ENCODE data around the gene ALKBH4. TPM values are rescaled to one million over a fixed set of nuclear protein-coding genes. Genes with fewer than 3 reads are reported as not detected.

ALKBH4 gene
- polyA plus RNA-seq, 1 donor from 2014 or later = 27.2 TPM

DNA sequence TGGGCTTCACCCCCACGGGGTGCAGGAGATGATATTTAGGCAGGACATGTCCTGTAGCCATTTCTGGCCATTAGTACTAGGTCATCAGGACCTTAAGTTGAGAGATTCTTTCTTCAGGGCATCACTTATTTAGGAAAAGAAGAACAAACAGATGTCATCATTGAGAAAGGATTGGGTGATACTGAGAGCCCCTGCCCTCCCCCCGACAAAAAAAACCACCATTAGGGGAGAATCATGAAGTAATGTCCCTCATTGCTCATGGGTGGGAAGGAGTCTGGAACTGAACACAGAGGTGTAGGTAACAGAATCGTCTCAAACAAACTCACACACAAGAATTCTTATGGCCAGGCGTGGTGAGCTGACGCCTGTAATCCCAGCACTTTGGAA lies 37.7 kb downstream of the ALKBH4 start:
- Histone ChIP-seq H3K9me3 (ENCODE audit: low read length) (no peaks in the 10 kb centered on the region), H3F3A (ENCODE audit: insufficient read depth, low read length, poor library complexity, severe bottlenecking) (no peaks in the 10 kb centered on the region), H3K9ac (ENCODE audit: low read length) (no peak overlapping the region), H3K27me3 (ENCODE audit: insufficient read depth, low read depth, low read length) (no peaks in the 10 kb centered on the region), H3K36me3 (ENCODE audit: insufficient read depth, low read length) (no peaks in the 10 kb centered on the region), H3K27ac (ENCODE audit: low read length) (no peak overlapping the region), H4K20me1 (ENCODE audit: insufficient read depth) (no peaks in the 10 kb centered on the region), H3K4me3 (ENCODE audit: low read length) (no peak overlapping the region), H3K79me2 (replicated peaks; ENCODE audit: insufficient read depth, low read length) (no peaks in the 10 kb centered on the region), H2AFZ (ENCODE audit: low read depth, low read length) (no peak overlapping the region), H3K9me2 (ENCODE audit: insufficient read depth, low read length) (no peaks in the 10 kb centered on the region), H3K4me2 (ENCODE audit: low read length) (no peak overlapping the region)
- TF ChIP-seq EP300 (conservative IDR thresholded peaks at IDR 0.05; ENCODE audit: poor library complexity, severe bottlenecking) (no peak), SMC3 (conservative IDR thresholded peaks at IDR 0.05; ENCODE audit: poor library complexity) (no peak), TAF1 (IDR thresholded peaks at IDR 0.05; ENCODE audit: low read depth) (no peak), EZH2 (IDR thresholded peaks at IDR 0.05; ENCODE audit: borderline replicate concordance, insufficient read depth, low read length, poor library complexity, severe bottlenecking) (no peak), MXI1 (conservative IDR thresholded peaks at IDR 0.05; ENCODE audit: poor library complexity, severe bottlenecking) (no peak), RAD21 (conservative IDR thresholded peaks at IDR 0.05) (no peak), POLR2AphosphoS5 (IDR thresholded peaks at IDR 0.05) (no peak)
- TF ChIP-seq, protein P1, sequence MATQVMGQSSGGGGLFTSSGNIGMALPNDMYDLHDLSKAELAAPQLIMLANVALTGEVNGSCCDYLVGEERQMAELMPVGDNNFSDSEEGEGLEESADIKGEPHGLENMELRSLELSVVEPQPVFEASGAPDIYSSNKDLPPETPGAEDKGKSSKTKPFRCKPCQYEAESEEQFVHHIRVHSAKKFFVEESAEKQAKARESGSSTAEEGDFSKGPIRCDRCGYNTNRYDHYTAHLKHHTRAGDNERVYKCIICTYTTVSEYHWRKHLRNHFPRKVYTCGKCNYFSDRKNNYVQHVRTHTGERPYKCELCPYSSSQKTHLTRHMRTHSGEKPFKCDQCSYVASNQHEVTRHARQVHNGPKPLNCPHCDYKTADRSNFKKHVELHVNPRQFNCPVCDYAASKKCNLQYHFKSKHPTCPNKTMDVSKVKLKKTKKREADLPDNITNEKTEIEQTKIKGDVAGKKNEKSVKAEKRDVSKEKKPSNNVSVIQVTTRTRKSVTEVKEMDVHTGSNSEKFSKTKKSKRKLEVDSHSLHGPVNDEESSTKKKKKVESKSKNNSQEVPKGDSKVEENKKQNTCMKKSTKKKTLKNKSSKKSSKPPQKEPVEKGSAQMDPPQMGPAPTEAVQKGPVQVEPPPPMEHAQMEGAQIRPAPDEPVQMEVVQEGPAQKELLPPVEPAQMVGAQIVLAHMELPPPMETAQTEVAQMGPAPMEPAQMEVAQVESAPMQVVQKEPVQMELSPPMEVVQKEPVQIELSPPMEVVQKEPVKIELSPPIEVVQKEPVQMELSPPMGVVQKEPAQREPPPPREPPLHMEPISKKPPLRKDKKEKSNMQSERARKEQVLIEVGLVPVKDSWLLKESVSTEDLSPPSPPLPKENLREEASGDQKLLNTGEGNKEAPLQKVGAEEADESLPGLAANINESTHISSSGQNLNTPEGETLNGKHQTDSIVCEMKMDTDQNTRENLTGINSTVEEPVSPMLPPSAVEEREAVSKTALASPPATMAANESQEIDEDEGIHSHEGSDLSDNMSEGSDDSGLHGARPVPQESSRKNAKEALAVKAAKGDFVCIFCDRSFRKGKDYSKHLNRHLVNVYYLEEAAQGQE (IDR thresholded peaks at IDR 0.05; ENCODE audit: borderline replicate concordance) = no peak
- TF ChIP-seq, protein P2, sequence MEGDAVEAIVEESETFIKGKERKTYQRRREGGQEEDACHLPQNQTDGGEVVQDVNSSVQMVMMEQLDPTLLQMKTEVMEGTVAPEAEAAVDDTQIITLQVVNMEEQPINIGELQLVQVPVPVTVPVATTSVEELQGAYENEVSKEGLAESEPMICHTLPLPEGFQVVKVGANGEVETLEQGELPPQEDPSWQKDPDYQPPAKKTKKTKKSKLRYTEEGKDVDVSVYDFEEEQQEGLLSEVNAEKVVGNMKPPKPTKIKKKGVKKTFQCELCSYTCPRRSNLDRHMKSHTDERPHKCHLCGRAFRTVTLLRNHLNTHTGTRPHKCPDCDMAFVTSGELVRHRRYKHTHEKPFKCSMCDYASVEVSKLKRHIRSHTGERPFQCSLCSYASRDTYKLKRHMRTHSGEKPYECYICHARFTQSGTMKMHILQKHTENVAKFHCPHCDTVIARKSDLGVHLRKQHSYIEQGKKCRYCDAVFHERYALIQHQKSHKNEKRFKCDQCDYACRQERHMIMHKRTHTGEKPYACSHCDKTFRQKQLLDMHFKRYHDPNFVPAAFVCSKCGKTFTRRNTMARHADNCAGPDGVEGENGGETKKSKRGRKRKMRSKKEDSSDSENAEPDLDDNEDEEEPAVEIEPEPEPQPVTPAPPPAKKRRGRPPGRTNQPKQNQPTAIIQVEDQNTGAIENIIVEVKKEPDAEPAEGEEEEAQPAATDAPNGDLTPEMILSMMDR (IDR thresholded peaks at IDR 0.05; ENCODE audit: poor library complexity, severe bottlenecking) = no peak

DNA sequence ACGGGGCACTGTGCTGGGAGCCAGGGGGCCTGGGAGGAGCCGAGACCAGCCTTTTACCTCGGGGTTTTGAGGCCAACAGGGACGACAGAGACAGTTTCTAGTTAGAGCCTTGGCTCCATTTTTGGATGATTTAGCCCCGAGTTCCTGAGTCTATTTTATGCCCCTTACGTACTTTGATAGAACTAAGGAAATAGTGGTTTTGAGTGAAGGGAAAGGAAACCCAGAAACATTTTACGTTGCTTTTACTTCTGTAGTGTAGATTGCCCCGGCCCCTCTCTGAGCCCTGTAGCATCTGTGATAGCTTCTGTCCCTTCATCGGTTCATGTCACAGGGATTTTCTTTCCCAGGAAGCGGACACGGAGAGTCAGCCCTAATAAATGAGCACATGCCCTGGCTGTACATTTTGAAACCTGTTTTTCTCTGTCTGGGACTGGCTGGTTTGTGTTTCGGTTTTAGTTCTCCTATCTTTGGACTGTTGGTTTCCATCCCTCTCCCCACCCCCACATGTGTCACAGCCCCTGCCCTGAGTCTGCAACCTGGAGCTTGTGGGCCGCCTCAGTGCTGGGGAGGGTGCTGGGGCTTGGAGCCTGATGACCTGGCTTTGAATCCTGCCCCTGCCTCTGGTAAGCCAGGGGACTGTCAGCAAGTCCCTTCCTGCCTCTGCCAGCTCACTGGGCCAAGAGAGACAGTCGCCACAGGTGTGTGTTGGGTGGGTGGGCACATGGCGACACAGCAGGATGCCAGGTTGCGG lies 38.2 kb downstream of the ALKBH4 start:
- Histone ChIP-seq H3K36me3 (ENCODE audit: insufficient read depth, low read length) (no peaks in the 10 kb centered on the region), H3K79me2 (replicated peaks; ENCODE audit: insufficient read depth, low read length) (no peaks in the 10 kb centered on the region), H3K4me3 (ENCODE audit: low read length) (no peak overlapping the region), H3K9ac (ENCODE audit: low read length) (no peak overlapping the region), H3F3A (ENCODE audit: insufficient read depth, low read length, poor library complexity, severe bottlenecking) (no peaks in the 10 kb centered on the region), H3K9me2 (ENCODE audit: insufficient read depth, low read length) (no peaks in the 10 kb centered on the region), H3K4me2 (ENCODE audit: low read length) (no peak overlapping the region), H2AFZ (ENCODE audit: low read depth, low read length) (no peak overlapping the region), H4K20me1 (ENCODE audit: insufficient read depth) (no peaks in the 10 kb centered on the region), H3K27me3 (ENCODE audit: insufficient read depth, low read depth, low read length) (no peaks in the 10 kb centered on the region), H3K27ac (ENCODE audit: low read length) (no peak overlapping the region), H3K9me3 (ENCODE audit: low read length) (no peaks in the 10 kb centered on the region)
- TF ChIP-seq POLR2AphosphoS5 (IDR thresholded peaks at IDR 0.05) (no peak), MXI1 (conservative IDR thresholded peaks at IDR 0.05; ENCODE audit: poor library complexity, severe bottlenecking) (no peak), SMC3 (conservative IDR thresholded peaks at IDR 0.05; ENCODE audit: poor library complexity) (no peak), RAD21 (conservative IDR thresholded peaks at IDR 0.05) (no peak), EZH2 (IDR thresholded peaks at IDR 0.05; ENCODE audit: borderline replicate concordance, insufficient read depth, low read length, poor library complexity, severe bottlenecking) (no peak), EP300 (conservative IDR thresholded peaks at IDR 0.05; ENCODE audit: poor library complexity, severe bottlenecking) (no peak), TAF1 (IDR thresholded peaks at IDR 0.05; ENCODE audit: low read depth) (no peak)
- TF ChIP-seq, protein P2 (IDR thresholded peaks at IDR 0.05; ENCODE audit: poor library complexity, severe bottlenecking) = no peak
- TF ChIP-seq, protein P1 (IDR thresholded peaks at IDR 0.05; ENCODE audit: borderline replicate concordance) = no peak
